Mammary epithelial cell (primary cell): ENCODE results near the gene RNF224.

Experiments used
- CTCF ChIP-seq, 2 donors: IDR thresholded peaks in 1 of 2; conservative IDR thresholded peaks in 1 of 2; 2 replicates each; pipeline ENCODE4 v1.5.1; 2011 to 2012; ENCODE audit warnings: inconsistent platforms in 2 of 2, low read length in 2 of 2, mild to moderate bottlenecking in 2 of 2, control low read depth in 1 of 2, low read depth in 1 of 2; ENCODE audit not compliant: insufficient read depth in 1 of 2; ENCODE audit errors: extremely low read depth in 1 of 2
- EZH2 ChIP-seq: IDR thresholded peaks from 2 replicates; pipeline ENCODE4 v1.6.1; 2012; ENCODE audit warnings: low read length, inconsistent platforms, borderline replicate concordance

GRCh38 chr9:137214620-137215019 lies 12.7 kb upstream of the RNF224 start:
- TF ChIP-seq CTCF (conservative IDR thresholded peaks at IDR 0.05 in 1 of 2, IDR thresholded peaks at IDR 0.05 in 1 of 2; ENCODE audit: extremely low read depth in 1 of 2, insufficient read depth in 1 of 2, low read depth in 1 of 2, low read length in 2 of 2) (no peak), EZH2 (no peak)
